ENCODE results near the gene CDR2. TPM values are rescaled to one million over a fixed set of nuclear protein-coding genes. Genes with fewer than 3 reads are reported as not detected.
A peak's percentile ranks its signal among the peaks of the same experiment; 100 is the strongest.
"Not testable (repeated sequence)": the region's sequence is repeated elsewhere in the genome, so short reads cannot be mapped to it uniquely, and the experiment has no call there.

The CDR2 gene
- polyA plus RNA-seq, 1 donor (not counting 4 experiments of a cell fraction or from before 2014, with no cell fraction given), result 37.1 TPM

DNA sequence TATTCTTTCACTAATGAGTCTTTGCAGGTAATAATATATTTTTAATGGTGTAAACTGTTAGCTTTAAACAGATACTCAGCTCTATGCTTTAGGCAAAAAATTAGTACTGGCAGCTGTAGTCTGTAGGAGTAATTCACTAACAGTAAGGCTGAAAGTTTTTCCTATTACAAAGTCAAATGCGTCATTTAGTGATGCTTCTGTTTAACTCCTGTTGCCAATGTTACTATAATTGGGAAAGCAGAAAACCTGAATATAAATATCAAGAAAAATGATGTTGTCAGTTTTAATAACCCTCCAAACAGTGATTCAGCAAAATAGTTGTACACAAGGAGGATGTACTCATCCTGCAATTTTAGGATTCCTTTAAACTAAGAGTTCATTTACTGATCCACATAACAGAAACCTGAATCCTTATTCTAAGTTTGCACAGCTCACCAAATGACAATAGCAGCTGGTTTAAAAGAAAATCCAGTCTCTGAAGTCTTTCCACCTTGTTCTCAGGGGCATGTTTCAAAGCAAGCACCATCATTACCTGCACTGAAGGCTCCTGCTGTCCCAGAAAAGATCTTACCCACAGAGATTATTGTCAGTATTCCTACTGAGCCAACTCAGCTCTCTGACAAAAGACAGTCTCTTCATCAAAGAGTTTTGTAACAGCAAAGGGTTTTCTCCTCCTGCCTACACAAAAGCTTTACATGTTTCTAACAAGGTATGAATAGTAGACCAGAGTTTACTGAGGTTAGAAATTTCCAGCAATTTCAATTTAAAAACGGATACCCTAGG, 4.2 kb downstream of the CDR2 start:
- H3K36me3 ChIP-seq (ENCODE audit: control insufficient read depth in 2 of 2, extremely low read depth in 1 of 2, insufficient read depth in 2 of 2, low read length in 2 of 2), result peaks cover 1 to 8% of the 10 kb centered on the region in 2 experiments
- peaks cover 68% of the 10 kb centered on the region for H3K4me1 ChIP-seq (ENCODE audit: control insufficient read depth, extremely low read depth, insufficient read depth, low read length)
- H3K79me2 ChIP-seq (ENCODE audit: control insufficient read depth, insufficient read depth, low read length), result peaks cover 91% of the 10 kb centered on the region
- H2AFZ ChIP-seq (ENCODE audit: control insufficient read depth, low read length), result no peak overlapping the region
- peak overlapping the region; percentile 100 for H3K4me2 ChIP-seq (ENCODE audit: control insufficient read depth, extremely low read depth, insufficient read depth, low read depth, low read length)
- peaks cover 4% of the 10 kb centered on the region for H3K9me1 ChIP-seq (ENCODE audit: control insufficient read depth, extremely low read depth, insufficient read depth, low read length)
- peak overlapping the region; percentile 39 for H3K9ac ChIP-seq (ENCODE audit: control insufficient read depth, extremely low read depth, insufficient read depth, low read length)
- TF ChIP-seq, protein P1, sequence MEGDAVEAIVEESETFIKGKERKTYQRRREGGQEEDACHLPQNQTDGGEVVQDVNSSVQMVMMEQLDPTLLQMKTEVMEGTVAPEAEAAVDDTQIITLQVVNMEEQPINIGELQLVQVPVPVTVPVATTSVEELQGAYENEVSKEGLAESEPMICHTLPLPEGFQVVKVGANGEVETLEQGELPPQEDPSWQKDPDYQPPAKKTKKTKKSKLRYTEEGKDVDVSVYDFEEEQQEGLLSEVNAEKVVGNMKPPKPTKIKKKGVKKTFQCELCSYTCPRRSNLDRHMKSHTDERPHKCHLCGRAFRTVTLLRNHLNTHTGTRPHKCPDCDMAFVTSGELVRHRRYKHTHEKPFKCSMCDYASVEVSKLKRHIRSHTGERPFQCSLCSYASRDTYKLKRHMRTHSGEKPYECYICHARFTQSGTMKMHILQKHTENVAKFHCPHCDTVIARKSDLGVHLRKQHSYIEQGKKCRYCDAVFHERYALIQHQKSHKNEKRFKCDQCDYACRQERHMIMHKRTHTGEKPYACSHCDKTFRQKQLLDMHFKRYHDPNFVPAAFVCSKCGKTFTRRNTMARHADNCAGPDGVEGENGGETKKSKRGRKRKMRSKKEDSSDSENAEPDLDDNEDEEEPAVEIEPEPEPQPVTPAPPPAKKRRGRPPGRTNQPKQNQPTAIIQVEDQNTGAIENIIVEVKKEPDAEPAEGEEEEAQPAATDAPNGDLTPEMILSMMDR (optimal IDR thresholded peaks at IDR 0.05 in 1 of 3, IDR thresholded peaks at IDR 0.05 in 1 of 3, conservative IDR thresholded peaks at IDR 0.05 in 1 of 3; ENCODE audit: extremely low read depth in 1 of 3, insufficient read depth in 2 of 3, low read length in 3 of 3), result no peak
- no peak for TF ChIP-seq EZH2 (IDR thresholded peaks at IDR 0.05; ENCODE audit: low read length)
- H4K20me1 ChIP-seq (ENCODE audit: control insufficient read depth, extremely low read depth, insufficient read depth, low read length), result peaks cover 13% of the 10 kb centered on the region
- no peaks in the 10 kb centered on the region for H3K27me3 ChIP-seq (ENCODE audit: control insufficient read depth, extremely low read depth, insufficient read depth, low read length)
- H3K4me3 ChIP-seq (ENCODE audit: control insufficient read depth in 2 of 3, extremely low read depth in 1 of 3, insufficient read depth in 2 of 3, low read depth in 1 of 3, low read length in 3 of 3), result peak overlapping the region in 1 of 3 experiments; percentile 20
- FAIRE-seq, result no peak
- dilution Hi-C loops (cut with MboI; ENCODE audit: extremely low pct_ligation_motif_present, low sequenced_read_pairs), result no loop called here
- DNase-seq (ENCODE audit: low read depth, low spot score), result no peak
- H3K27ac ChIP-seq (ENCODE audit: control insufficient read depth, insufficient read depth, low read length), result peak overlapping the region; percentile 71
- H3K9me3 ChIP-seq (ENCODE audit: control insufficient read depth, low read depth, low read length), result no peaks in the 10 kb centered on the region

DNA sequence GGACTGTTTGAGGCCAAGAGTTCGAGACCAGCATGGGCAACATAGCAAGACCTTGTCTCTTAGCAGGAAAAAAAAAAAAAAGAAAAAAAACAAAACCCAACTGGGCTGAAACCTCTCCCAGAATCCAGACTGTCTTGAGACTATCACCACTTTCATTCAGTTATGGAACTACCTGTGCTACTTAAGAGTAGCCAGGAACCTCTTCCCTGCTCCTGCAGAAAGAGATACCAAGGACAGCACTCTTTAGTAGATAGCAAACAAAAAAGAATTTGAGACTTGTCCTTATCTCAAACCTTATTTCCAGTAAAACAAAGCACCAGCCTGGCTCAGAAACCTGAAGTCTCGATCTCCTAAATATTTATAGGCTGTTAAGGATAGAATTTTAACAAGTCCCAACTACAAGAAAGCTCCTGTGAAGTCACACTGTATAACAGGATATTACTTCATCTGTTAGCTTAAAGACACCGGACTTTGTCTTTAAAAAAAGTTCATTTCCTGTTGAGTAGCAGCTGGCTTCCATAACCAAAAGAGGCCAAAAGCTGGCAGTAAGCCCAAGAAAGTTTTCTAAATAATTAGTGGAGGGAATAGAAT, 5.1 kb downstream of the CDR2 start:
- no peaks in the 10 kb centered on the region for H3K9me3 ChIP-seq (ENCODE audit: control insufficient read depth, low read depth, low read length)
- DNase-seq (ENCODE audit: low read depth, low spot score), result no peak
- dilution Hi-C loops (cut with MboI; ENCODE audit: extremely low pct_ligation_motif_present, low sequenced_read_pairs), result no loop called here
- no peak overlapping the region for H3K9ac ChIP-seq (ENCODE audit: control insufficient read depth, extremely low read depth, insufficient read depth, low read length)
- H3K27me3 ChIP-seq (ENCODE audit: control insufficient read depth, extremely low read depth, insufficient read depth, low read length), result no peaks in the 10 kb centered on the region
- H3K4me1 ChIP-seq (ENCODE audit: control insufficient read depth, extremely low read depth, insufficient read depth, low read length), result peaks cover 63% of the 10 kb centered on the region
- H3K36me3 ChIP-seq (ENCODE audit: control insufficient read depth in 2 of 2, extremely low read depth in 1 of 2, insufficient read depth in 2 of 2, low read length in 2 of 2), result peaks cover 1 to 11% of the 10 kb centered on the region in 2 experiments
- peak overlapping the region; percentile 51 for H3K4me2 ChIP-seq (ENCODE audit: control insufficient read depth, extremely low read depth, insufficient read depth, low read depth, low read length)
- peak overlapping the region; percentile 71 for H3K27ac ChIP-seq (ENCODE audit: control insufficient read depth, insufficient read depth, low read length)
- TF ChIP-seq EZH2 (IDR thresholded peaks at IDR 0.05; ENCODE audit: low read length), result no peak
- TF ChIP-seq, protein P1 (optimal IDR thresholded peaks at IDR 0.05 in 1 of 3, IDR thresholded peaks at IDR 0.05 in 1 of 3, conservative IDR thresholded peaks at IDR 0.05 in 1 of 3; ENCODE audit: extremely low read depth in 1 of 3, insufficient read depth in 2 of 3, low read length in 3 of 3), result no peak
- H3K9me1 ChIP-seq (ENCODE audit: control insufficient read depth, extremely low read depth, insufficient read depth, low read length), result peaks cover 4% of the 10 kb centered on the region
- peaks cover 13% of the 10 kb centered on the region for H4K20me1 ChIP-seq (ENCODE audit: control insufficient read depth, extremely low read depth, insufficient read depth, low read length)
- peaks cover 98% of the 10 kb centered on the region for H3K79me2 ChIP-seq (ENCODE audit: control insufficient read depth, insufficient read depth, low read length)
- no peak overlapping the region for H2AFZ ChIP-seq (ENCODE audit: control insufficient read depth, low read length)
- FAIRE-seq, result no peak
- H3K4me3 ChIP-seq (ENCODE audit: control insufficient read depth in 2 of 3, extremely low read depth in 1 of 3, insufficient read depth in 2 of 3, low read depth in 1 of 3, low read length in 3 of 3), result no peak overlapping the region

DNA sequence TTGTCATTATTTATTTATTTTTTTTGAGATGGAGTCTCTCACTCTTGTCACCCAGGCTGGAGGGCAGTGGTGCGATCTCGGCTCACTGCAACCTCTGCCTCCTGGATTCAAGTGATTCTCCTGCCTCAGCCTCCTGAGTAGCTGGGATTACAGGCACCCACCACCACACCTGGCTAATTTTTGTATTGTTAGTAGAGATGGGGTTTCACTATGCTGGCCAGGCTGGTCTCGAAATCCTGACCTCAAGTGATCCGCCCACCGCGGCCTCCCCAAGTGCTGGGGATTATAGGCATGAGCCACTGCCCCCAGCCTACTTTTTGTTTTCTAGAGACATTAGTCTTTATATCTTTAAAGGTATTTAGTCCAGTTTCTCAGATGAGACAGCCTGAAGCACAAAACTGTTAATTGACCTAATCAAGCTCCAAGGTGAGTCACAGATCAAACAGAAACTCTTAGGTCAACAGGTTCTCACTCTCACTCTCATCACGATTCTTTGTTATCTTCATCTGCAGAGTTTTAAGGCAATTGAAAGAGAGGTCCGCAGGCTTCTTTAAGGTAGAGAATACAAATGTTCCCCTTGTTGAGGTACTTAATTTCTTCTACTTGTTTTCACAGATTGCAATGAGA, 6.1 kb downstream of the CDR2 start:
- FAIRE-seq; H2AFZ ChIP-seq (ENCODE audit: control insufficient read depth, low read length); DNase-seq (ENCODE audit: low read depth, low spot score); H3K9me3 ChIP-seq (ENCODE audit: control insufficient read depth, low read depth, low read length); dilution Hi-C loops (cut with MboI; ENCODE audit: extremely low pct_ligation_motif_present, low sequenced_read_pairs); H3K9ac ChIP-seq (ENCODE audit: control insufficient read depth, extremely low read depth, insufficient read depth, low read length); H3K9me1 ChIP-seq (ENCODE audit: control insufficient read depth, extremely low read depth, insufficient read depth, low read length); H3K4me3 ChIP-seq (ENCODE audit: control insufficient read depth in 2 of 3, extremely low read depth in 1 of 3, insufficient read depth in 2 of 3, low read depth in 1 of 3, low read length in 3 of 3); H3K27me3 ChIP-seq (ENCODE audit: control insufficient read depth, extremely low read depth, insufficient read depth, low read length): not testable (repeated sequence)
- H3K4me1 ChIP-seq (ENCODE audit: control insufficient read depth, extremely low read depth, insufficient read depth, low read length), result peaks cover 63% of the 10 kb centered on the region
- H3K36me3 ChIP-seq (ENCODE audit: control insufficient read depth in 2 of 2, extremely low read depth in 1 of 2, insufficient read depth in 2 of 2, low read length in 2 of 2), result peaks cover 7 to 12% of the 10 kb centered on the region in 2 experiments
- peak overlapping the region; percentile 3 for H3K4me2 ChIP-seq (ENCODE audit: control insufficient read depth, extremely low read depth, insufficient read depth, low read depth, low read length)
- peak overlapping the region; percentile 71 for H3K27ac ChIP-seq (ENCODE audit: control insufficient read depth, insufficient read depth, low read length)
- peaks cover 11% of the 10 kb centered on the region for H4K20me1 ChIP-seq (ENCODE audit: control insufficient read depth, extremely low read depth, insufficient read depth, low read length)
- H3K79me2 ChIP-seq (ENCODE audit: control insufficient read depth, insufficient read depth, low read length), result peaks cover 95% of the 10 kb centered on the region

Data from keratinocyte (primary cell).